Esophagus (tissue), 2 donors: ENCODE data around the gene PIK3IP1. TPM values are rescaled to one million over a fixed set of nuclear protein-coding genes. Genes with fewer than 3 reads are reported as not detected.

Source experiments
- H3K27ac ChIP-seq, 2 donors: one replicate each; pipeline ENCODE4 v1.5.1; 2013; ENCODE audit warnings: low read depth in 2 of 2, mild to moderate bottlenecking in 2 of 2, inconsistent platforms in 1 of 2, low read length in 1 of 2, moderate library complexity in 1 of 2
- H3K27me3 ChIP-seq, 2 donors: one replicate each; pipeline ENCODE4 v1.6.1; 2013; ENCODE audit warnings: low read length in 2 of 2, control low read depth in 1 of 2, mild to moderate bottlenecking in 1 of 2; ENCODE audit not compliant: insufficient read depth in 2 of 2, control insufficient read depth in 1 of 2
- H3K36me3 ChIP-seq, 2 donors: one replicate each; pipeline ENCODE4 v1.6.1; 2013; ENCODE audit warnings: low read length in 1 of 2; ENCODE audit not compliant: control insufficient read depth in 2 of 2, insufficient read depth in 2 of 2
- H3K4me1 ChIP-seq, 2 donors: one replicate each; pipeline ENCODE4 v1.6.1; 2013; ENCODE audit warnings: low read length in 1 of 2; ENCODE audit not compliant: control insufficient read depth in 2 of 2, insufficient read depth in 2 of 2
- H3K4me3 ChIP-seq, 2 donors: one replicate each; pipeline ENCODE4 v1.5.1; 2013; ENCODE audit warnings: low read length in 2 of 2, mild to moderate bottlenecking in 2 of 2, low read depth in 1 of 2, moderate library complexity in 1 of 2
- H3K9me3 ChIP-seq, 2 donors: one replicate each; pipeline ENCODE4 v1.6.1; 2013; ENCODE audit warnings: mild to moderate bottlenecking in 2 of 2, low read depth in 1 of 2, low read length in 1 of 2, moderate library complexity in 1 of 2; ENCODE audit not compliant: control insufficient read depth in 2 of 2, insufficient read depth in 1 of 2
- WGBS, 2 donors: extraction: QIAGEN DNeasy Blood & Tissue Kit; methylation state at CpG; one replicate each; pipeline ENCODE4 v1.1.7; 2013; 5-methylcytosine and 5-hydroxymethylcytosine counted together
- polyA plus RNA-seq, 2 donors: library from polyadenylated mRNA; stranded (reverse); fragments of 200-250 nt; gene quantifications; one replicate each; pipeline ENCODE4 v1.2.3, GENCODE V29; 2013
- donor health status: healthy with polysubstance abuse.
- donor health status: Bipolar disorder and iron deficiency.

The PIK3IP1 gene
- polyA plus RNA-seq, 2 donors, result 11.5 to 15.5 TPM

- Histone ChIP-seq H3K36me3 (no peaks in the 10 kb centered on the region), H3K27me3 (no peaks in the 10 kb centered on the region), H3K4me3 (no peak overlapping the region), H3K9me3 (no peaks in the 10 kb centered on the region), H3K27ac (no peak overlapping the region), H3K4me1 (peaks cover 0 to 4% of the 10 kb centered on the region in 2 donors)
- 79 to 85% methylated on average over 3 of the region's 3 CpGs for WGBS, 2 donors
Measured at GRCh38 chr22:31233001-31233400, 59.3 kb downstream of the PIK3IP1 start.

Other genes starting within 250 kb of the PIK3IP1 start
- gene SMTN, start 211.2 kb downstream of the PIK3IP1 start, polyA plus RNA-seq, result 100 to 1,000 TPM; 100 to 103 TPM
- 100 to 1,000 TPM in 1 of 2 donors, 10 to 100 TPM in 1; 41.1 to 127 TPM for gene SELENOM, start 184.9 kb downstream of the PIK3IP1 start, polyA plus RNA-seq
- gene INPP5J, start 169.5 kb downstream of the PIK3IP1 start, polyA plus RNA-seq, result 1 to 10 TPM; 1.6 to 3.3 TPM
- gene PLA2G3, start 152.0 kb downstream of the PIK3IP1 start, polyA plus RNA-seq, result 10 to 100 TPM in 1 of 2 donors, 1 to 10 TPM in 1; 5.3 to 13.1 TPM
- gene RNF185, start 132.3 kb downstream of the PIK3IP1 start, polyA plus RNA-seq, result 10 to 100 TPM; 14.4 to 22.4 TPM
- gene LIMK2, start 80.2 kb downstream of the PIK3IP1 start, polyA plus RNA-seq, result 10 to 100 TPM; 43.5 to 57.4 TPM
- 1 to 10 TPM; 5.2 to 6.0 TPM for gene PATZ1, start 53.9 kb upstream of the PIK3IP1 start, polyA plus RNA-seq
- 10 to 100 TPM; 22.7 to 30.8 TPM for gene DRG1, start 107.1 kb upstream of the PIK3IP1 start, polyA plus RNA-seq
- gene EIF4ENIF1, start 197.4 kb upstream of the PIK3IP1 start, polyA plus RNA-seq, result 10 to 100 TPM in 1 of 2 donors, 1 to 10 TPM in 1; 7.8 to 11.0 TPM
- 10 to 100 TPM; 10.5 to 27.1 TPM for gene SFI1, start 204.0 kb upstream of the PIK3IP1 start, polyA plus RNA-seq